Measurements from ENCODE around the gene TUT1. TPM values are rescaled to one million over a fixed set of nuclear protein-coding genes. Genes with fewer than 3 reads are reported as not detected.
"Not testable (repeated sequence)": the region's sequence is repeated elsewhere in the genome, so short reads cannot be mapped to it uniquely, and the experiment has no call there.

Gene TUT1
- total and polyA plus RNA-seq, 2 experiments from 2014 or later, result 6.1 to 12.1 TPM

- Histone ChIP-seq H4K20me1 (ENCODE audit: insufficient read depth) (no peaks in the 10 kb centered on the region), H3K36me3 (ENCODE audit: low read depth) (peaks cover 19% of the 10 kb centered on the region)
- in situ Hi-C loops (cut with MboI), result no loop called here
Measured at GRCh38 chr11:62593434-62594044, 2.2 kb upstream of the TUT1 start.

GRCh38 chr11:62592989-62593421 lies 1.7 kb upstream of the TUT1 start:
- Histone ChIP-seq H2AFZ (no peak overlapping the region), H3K9me2 (ENCODE audit: insufficient read depth) (no peaks in the 10 kb centered on the region), H3K27ac (peak overlapping the region; percentile 75; the same call in 1 of the 2 replicates), H3K9ac (no peak overlapping the region), H3K27me3 (replicated peaks; ENCODE audit: insufficient read depth) (no peaks in the 10 kb centered on the region), H3K4me1 (ENCODE audit: insufficient read depth) (0 out of 2 replicates have a peak, but pooled peaks cover 20% of the 10 kb centered on the region), H4K20me1 (ENCODE audit: insufficient read depth) (no peaks in the 10 kb centered on the region), H3K79me2 (ENCODE audit: insufficient read depth) (peaks cover 61% of the 10 kb centered on the region), H3K4me2 (ENCODE audit: unreplicated experiment) (no peak overlapping the region), H3F3A (ENCODE audit: insufficient read depth) (peaks cover 41% of the 10 kb centered on the region), H3K36me3 (ENCODE audit: low read depth) (peaks cover 13% of the 10 kb centered on the region), H3K9me3 (ENCODE audit: low read depth) (no peaks in the 10 kb centered on the region), H3K4me3 (no peak overlapping the region)
- DNase-seq, result no peak
- TF ChIP-seq EZH2phosphoT487 (IDR thresholded peaks at IDR 0.05; ENCODE audit: insufficient read depth, low read depth) (no peak), EZH2 (IDR thresholded peaks at IDR 0.05; ENCODE audit: insufficient read depth, poor library complexity, severe bottlenecking) (no peak)
- in situ Hi-C loops (cut with MboI), result no loop called here
- 93 to 97% methylated on average over 5 to 8 of the region's 8 CpGs for WGBS, 2 experiments (ENCODE audit: low coverage in 1 of 2, low lambda C conversion rate in 2 of 2, missing lambda C conversion rate in 2 of 2)

More at GRCh38 chr11:62593434-62594044, 2.2 kb upstream of the TUT1 start:
- no peak overlapping the region for H3K9ac ChIP-seq
- H2AFZ ChIP-seq, result no peak overlapping the region
- no peaks in the 10 kb centered on the region for H3K27me3 ChIP-seq (replicated peaks; ENCODE audit: insufficient read depth)
- no peaks in the 10 kb centered on the region for H3K9me2 ChIP-seq (ENCODE audit: insufficient read depth)
- H3K79me2 ChIP-seq (ENCODE audit: insufficient read depth), result peaks cover 61% of the 10 kb centered on the region
- 54 to 57% methylated on average over 13 of the region's 13 CpGs for WGBS, 2 experiments (ENCODE audit: low coverage in 1 of 2, low lambda C conversion rate in 2 of 2, missing lambda C conversion rate in 2 of 2)
- H3K4me2 ChIP-seq (ENCODE audit: unreplicated experiment), result no peak overlapping the region
- H3K27ac ChIP-seq, result no peak overlapping the region
- H3K4me1 ChIP-seq (ENCODE audit: insufficient read depth), result peaks cover 22% of the 10 kb centered on the region
- DNase-seq, result peak; percentile 88
- H3K9me3 ChIP-seq (ENCODE audit: low read depth), result no peaks in the 10 kb centered on the region
- no peak for TF ChIP-seq EZH2 (IDR thresholded peaks at IDR 0.05; ENCODE audit: insufficient read depth, poor library complexity, severe bottlenecking)
- no peak for TF ChIP-seq EZH2phosphoT487 (IDR thresholded peaks at IDR 0.05; ENCODE audit: insufficient read depth, low read depth)
- H3K4me3 ChIP-seq, result no peak overlapping the region
- peaks cover 46% of the 10 kb centered on the region for H3F3A ChIP-seq (ENCODE audit: insufficient read depth)

- Histone ChIP-seq H4K20me1 (ENCODE audit: insufficient read depth) (no peaks in the 10 kb centered on the region), H3K27me3 (replicated peaks; ENCODE audit: insufficient read depth) (no peaks in the 10 kb centered on the region), H3K27ac (peak overlapping the region; percentile 75), H3F3A (ENCODE audit: insufficient read depth) (peaks cover 43% of the 10 kb centered on the region), H3K36me3 (ENCODE audit: low read depth) (peaks cover 12% of the 10 kb centered on the region), H3K9me2 (ENCODE audit: insufficient read depth) (no peaks in the 10 kb centered on the region), H3K4me1 (ENCODE audit: insufficient read depth) (0 out of 2 replicates have a peak, but pooled peaks cover 20% of the 10 kb centered on the region), H3K4me3 (peak overlapping the region; percentile 94), H3K4me2 (ENCODE audit: unreplicated experiment) (peak overlapping the region; percentile 91), H3K9ac (peak overlapping the region; percentile 75), H3K79me2 (ENCODE audit: insufficient read depth) (peaks cover 61% of the 10 kb centered on the region), H3K9me3 (ENCODE audit: low read depth) (no peaks in the 10 kb centered on the region), H2AFZ (peak overlapping the region; percentile 76)
- TF ChIP-seq EZH2 (IDR thresholded peaks at IDR 0.05; ENCODE audit: insufficient read depth, poor library complexity, severe bottlenecking) (no peak), EZH2phosphoT487 (IDR thresholded peaks at IDR 0.05; ENCODE audit: insufficient read depth, low read depth) (no peak)
- DNase-seq, result no peak
- in situ Hi-C loops (cut with MboI), result no loop called here
- 13% methylated on average over 17 of the region's 17 CpGs for WGBS, 2 experiments (ENCODE audit: low coverage in 1 of 2, low lambda C conversion rate in 2 of 2, missing lambda C conversion rate in 2 of 2)
Measured at GRCh38 chr11:62592146-62592815, 958 bp upstream of the TUT1 start.

DNA sequence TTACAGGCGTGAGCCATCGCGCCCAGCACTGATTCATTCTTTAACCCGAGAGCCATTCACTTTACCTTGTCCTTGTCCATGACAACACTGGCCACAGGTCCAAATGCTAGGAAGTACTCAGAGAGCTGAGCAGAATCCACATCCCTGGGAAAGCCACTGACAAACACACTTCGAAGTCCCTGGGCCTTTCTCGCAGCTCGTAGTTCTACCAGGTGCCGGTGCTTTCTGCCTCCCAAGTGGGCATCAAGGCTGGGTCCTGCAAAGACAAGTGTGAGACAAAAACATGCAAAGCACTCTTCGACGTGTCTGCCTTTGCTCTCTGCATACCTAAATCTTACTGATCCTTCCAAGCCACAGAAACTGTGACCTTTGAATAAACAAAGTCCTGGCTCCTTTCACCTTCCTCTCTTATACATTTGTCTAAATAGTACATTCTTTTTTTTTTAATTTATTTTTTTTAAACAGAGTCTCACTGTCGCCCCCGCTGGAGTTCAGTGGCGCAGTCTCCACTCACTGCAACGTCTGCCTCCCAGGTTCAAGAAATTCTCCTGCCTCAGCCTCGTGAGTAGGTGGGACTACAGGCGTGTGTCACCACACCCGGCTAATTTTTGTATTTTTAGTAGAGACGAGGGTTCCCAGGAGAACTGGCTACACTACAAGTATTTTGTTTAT lies 2.2 kb downstream of the TUT1 start:
- H3K9ac ChIP-seq, result peak overlapping the region; percentile 25; the same call in 1 of the 2 replicates
- peak overlapping the region; percentile 33; the same call in 1 of the 2 replicates for H3K27ac ChIP-seq
- WGBS, 2 experiments (ENCODE audit: low coverage in 1 of 2, low lambda C conversion rate in 2 of 2, missing lambda C conversion rate in 2 of 2), result 56 to 61% methylated on average over 18 of the region's 18 CpGs

DNA sequence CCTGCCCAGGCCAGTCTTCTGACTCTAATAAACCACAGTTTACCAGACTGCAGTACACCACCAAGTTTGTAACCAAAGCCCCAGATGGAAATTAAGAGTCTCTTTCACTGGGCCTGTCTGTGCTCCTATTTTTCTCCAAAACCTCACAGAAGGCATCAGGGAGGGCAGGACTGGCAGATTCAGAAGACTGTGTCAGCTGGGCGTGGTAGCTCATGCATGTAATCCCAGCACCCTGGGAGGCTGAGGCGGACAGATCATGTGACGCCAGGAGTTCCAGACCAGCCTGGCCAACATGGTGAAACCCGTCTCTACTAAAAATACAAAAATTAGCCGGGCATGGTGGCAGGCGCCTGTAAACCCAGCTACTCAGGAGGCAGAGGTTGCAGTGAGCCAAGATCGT lies 6.0 kb downstream of the TUT1 start:
- H2AFZ ChIP-seq; DNase-seq; H3K27ac ChIP-seq; in situ Hi-C loops (cut with MboI); H3K4me1 ChIP-seq (ENCODE audit: insufficient read depth); H4K20me1 ChIP-seq (ENCODE audit: insufficient read depth); H3F3A ChIP-seq (ENCODE audit: insufficient read depth); H3K9ac ChIP-seq; H3K4me2 ChIP-seq (ENCODE audit: unreplicated experiment); H3K4me3 ChIP-seq; H3K9me2 ChIP-seq (ENCODE audit: insufficient read depth); H3K9me3 ChIP-seq (ENCODE audit: low read depth); H3K27me3 ChIP-seq (replicated peaks; ENCODE audit: insufficient read depth): not testable (repeated sequence)
- WGBS, 2 experiments (ENCODE audit: low coverage in 1 of 2, low lambda C conversion rate in 2 of 2, missing lambda C conversion rate in 2 of 2), result 87 to 91% methylated on average over 7 of the region's 7 CpGs
- peaks cover 73% of the 10 kb centered on the region for H3K79me2 ChIP-seq (ENCODE audit: insufficient read depth)
- peaks cover 11% of the 10 kb centered on the region; the same call in 1 of the 2 replicates for H3K36me3 ChIP-seq (ENCODE audit: low read depth)

More for the DNA sequence above, 2.2 kb downstream of the TUT1 start:
- Histone ChIP-seq H3K9me3 (ENCODE audit: low read depth) (no peaks in the 10 kb centered on the region), H3K4me1 (ENCODE audit: insufficient read depth) (0 out of 2 replicates have a peak, but pooled peaks cover 20% of the 10 kb centered on the region), H3F3A (ENCODE audit: insufficient read depth) (peaks cover 26% of the 10 kb centered on the region), H3K4me2 (ENCODE audit: unreplicated experiment) (no peak overlapping the region), H3K79me2 (ENCODE audit: insufficient read depth) (peaks cover 65% of the 10 kb centered on the region), H4K20me1 (ENCODE audit: insufficient read depth) (no peaks in the 10 kb centered on the region), H2AFZ (no peak overlapping the region), H3K9me2 (ENCODE audit: insufficient read depth) (no peaks in the 10 kb centered on the region), H3K4me3 (no peak overlapping the region), H3K27me3 (replicated peaks; ENCODE audit: insufficient read depth) (no peaks in the 10 kb centered on the region), H3K36me3 (ENCODE audit: low read depth) (peaks cover 11% of the 10 kb centered on the region; the same call in 1 of the 2 replicates)
- in situ Hi-C loops (cut with MboI), result no loop called here
- peak; percentile 66 for DNase-seq
- TF ChIP-seq EZH2 (IDR thresholded peaks at IDR 0.05; ENCODE audit: insufficient read depth, poor library complexity, severe bottlenecking) (no peak), EZH2phosphoT487 (IDR thresholded peaks at IDR 0.05; ENCODE audit: insufficient read depth, low read depth) (no peak)

DNA sequence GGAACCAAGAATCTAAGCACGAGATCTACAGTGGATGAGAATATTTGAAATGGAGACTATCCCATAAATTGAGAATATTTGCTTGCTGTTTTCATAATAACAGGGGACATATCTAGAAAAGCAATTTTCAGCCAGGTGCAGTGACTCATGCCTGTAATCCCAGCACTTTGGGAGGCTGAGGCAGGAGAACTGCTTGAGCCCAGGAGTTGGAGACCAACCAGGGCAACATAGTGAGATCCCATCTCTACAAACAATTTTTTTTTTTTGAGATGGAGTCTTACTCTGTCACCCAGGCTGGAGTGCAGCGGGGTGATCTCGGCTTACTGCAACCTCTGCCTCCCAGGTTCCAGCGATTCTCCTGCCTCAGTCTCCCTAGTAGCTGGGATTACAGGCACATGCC lies 9.6 kb downstream of the TUT1 start:
- H3K27me3 ChIP-seq (replicated peaks; ENCODE audit: insufficient read depth); H3K9ac ChIP-seq; H3K9me2 ChIP-seq (ENCODE audit: insufficient read depth); H3K4me3 ChIP-seq; H3K9me3 ChIP-seq (ENCODE audit: low read depth); H2AFZ ChIP-seq; H4K20me1 ChIP-seq (ENCODE audit: insufficient read depth); H3K4me1 ChIP-seq (ENCODE audit: insufficient read depth); in situ Hi-C loops (cut with MboI); H3K36me3 ChIP-seq (ENCODE audit: low read depth); DNase-seq; H3F3A ChIP-seq (ENCODE audit: insufficient read depth); H3K4me2 ChIP-seq (ENCODE audit: unreplicated experiment); H3K27ac ChIP-seq: not testable (repeated sequence)
- 93 to 95% methylated on average over 4 of the region's 4 CpGs for WGBS, 2 experiments (ENCODE audit: low coverage in 1 of 2, low lambda C conversion rate in 2 of 2, missing lambda C conversion rate in 2 of 2)
- H3K79me2 ChIP-seq (ENCODE audit: insufficient read depth), result peaks cover 44% of the 10 kb centered on the region

Measured in GM23248 (cell line).